Measurements from ENCODE around the gene FBXW4. TPM values are rescaled to one million over a fixed set of nuclear protein-coding genes. Genes with fewer than 3 reads are reported as not detected.

Gene FBXW4
- total and polyA plus RNA-seq, 9 of the 15 experiments (the other 6 are each of a cell fraction or from before 2014, with no cell fraction given): 1.0 to 10.6 (median 5.4) TPM

GRCh38 chr10:101687071-101687658 is 7.8 kb downstream of the FBXW4 start:
- BruUV-seq (replicated peaks): no TSS peak
- H3K9me1 ChIP-seq (ENCODE audit: control insufficient read depth, insufficient read depth, low read length): no peaks in the 10 kb centered on the region
- DNase-seq (ENCODE audit: extremely low read depth in 1 of 4, low spot score in 3 of 4) (no peak), FAIRE-seq (no peak), ATAC-seq (no peak)
- H3K4me1 ChIP-seq (replicated peaks in 1 of 2; ENCODE audit: control insufficient read depth in 2 of 2, insufficient read depth in 2 of 2, low read length in 2 of 2): peaks cover 3 to 15% of the 10 kb centered on the region in 2 experiments; a peak in 3 of 5 replicates
- H4K20me1 ChIP-seq (replicated peaks; ENCODE audit: control insufficient read depth, insufficient read depth, low read length): 0 out of 2 replicates have a peak, but pooled peaks cover 4% of the 10 kb centered on the region
- H3K27me3 ChIP-seq (ENCODE audit: control insufficient read depth in 2 of 2, insufficient read depth in 2 of 2, low read length in 2 of 2): no peaks in the 10 kb centered on the region
- POLR2A ChIA-PET: interaction anchor here (0.6 to 1.2 kb wide), 3 partner anchors 8 to 1899 kb away, joined by 3 to 4 read pairs (median 3); no protein-coding TSS in a partner anchor
- no peaks in the 10 kb centered on the region for H3K9me3 ChIP-seq (replicated peaks; ENCODE audit: control insufficient read depth, insufficient read depth, low read depth, low read length)
- H3K4me3 ChIP-seq: no peak overlapping the region
- WGBS (ENCODE audit: insufficient coverage, low coverage, missing lambda C conversion rate): 77% methylated on average over 3 of the region's 3 CpGs
- no peaks in the 10 kb centered on the region for H3K36me3 ChIP-seq (ENCODE audit: control insufficient read depth, insufficient read depth, low read length)
- H3K79me2 ChIP-seq (ENCODE audit: control insufficient read depth, insufficient read depth, low read length): no peaks in the 10 kb centered on the region
- H2AFZ ChIP-seq (ENCODE audit: low read depth, low read length): no peak overlapping the region
- H3K4me2 ChIP-seq (ENCODE audit: insufficient read depth, low read length): no peak overlapping the region
- intact Hi-C loops (cut with micrococcal nuclease) (no loop called here), in situ Hi-C loops (cut with MboI) (no loop called here)
- no peak overlapping the region for H3K9ac ChIP-seq (ENCODE audit: insufficient read depth in 1 of 2, low read depth in 2 of 2, low read length in 2 of 2)
- CTCF ChIA-PET (ENCODE audit: low intra/inter-chr PET ratio): no interaction called here
- TF ChIP-seq FOXA1 (IDR thresholded peaks at IDR 0.05; ENCODE audit: borderline replicate concordance) (no peak), PHF8 (IDR thresholded peaks at IDR 0.05; ENCODE audit: borderline replicate concordance, low read length) (no peak), ARID4B (CRISPR knock-in tag; IDR thresholded peaks at IDR 0.05) (no peak)
- H3K27ac ChIP-seq (ENCODE audit: extremely low read depth, low read depth, low read length): no peak overlapping the region

Data from K562 (cell line).